ENCODE results near the gene MRPL17.

The MRPL17 gene

GRCh38 chr11:6631361-6631890, 51.7 kb downstream of the MRPL17 start:
- no peak for DNase-seq

DNA sequence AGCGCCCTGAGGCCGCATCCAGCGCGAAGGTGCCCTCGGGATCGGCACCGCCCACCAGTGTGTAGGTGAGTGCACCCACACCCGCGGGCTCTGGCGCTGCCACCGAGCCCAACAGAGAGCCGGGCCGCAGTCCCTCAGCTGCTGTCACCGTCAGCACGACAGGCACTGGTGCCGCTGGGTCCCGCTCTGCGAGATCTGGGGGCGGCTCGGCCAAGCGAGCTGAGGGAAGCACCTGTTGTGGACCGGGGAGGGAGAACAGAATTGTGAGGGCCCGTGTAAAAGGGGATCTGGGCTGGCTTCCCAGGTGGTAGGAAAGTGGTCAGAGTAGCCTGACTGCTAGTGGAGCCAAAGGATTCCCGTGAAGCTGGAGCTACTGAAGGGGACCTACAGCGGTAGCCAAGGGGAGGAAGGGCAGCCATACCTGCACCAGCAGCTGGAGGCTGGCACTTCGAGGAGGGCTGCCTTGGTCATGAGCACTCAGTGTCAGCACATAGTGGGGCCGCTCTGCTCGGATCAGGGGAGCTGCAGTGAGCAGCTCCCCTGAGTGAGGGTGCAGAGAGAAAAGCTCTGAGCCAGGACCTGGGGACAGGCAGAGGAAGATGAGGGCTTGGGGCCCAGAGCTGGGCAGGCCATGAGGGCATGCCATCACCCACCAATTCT, 52.4 kb downstream of the MRPL17 start:
- no peak for DNase-seq
